ENCODE measurements around the gene ARHGDIG. TPM values are rescaled to one million over a fixed set of nuclear protein-coding genes. Genes with fewer than 3 reads are reported as not detected.
"Not testable (repeated sequence)": the region's sequence is repeated elsewhere in the genome, so short reads cannot be mapped to it uniquely, and the experiment has no call there.

ARHGDIG gene
- total RNA-seq, 2 donors from 2014 or later, result 1.8 to 20.0 TPM

DNA sequence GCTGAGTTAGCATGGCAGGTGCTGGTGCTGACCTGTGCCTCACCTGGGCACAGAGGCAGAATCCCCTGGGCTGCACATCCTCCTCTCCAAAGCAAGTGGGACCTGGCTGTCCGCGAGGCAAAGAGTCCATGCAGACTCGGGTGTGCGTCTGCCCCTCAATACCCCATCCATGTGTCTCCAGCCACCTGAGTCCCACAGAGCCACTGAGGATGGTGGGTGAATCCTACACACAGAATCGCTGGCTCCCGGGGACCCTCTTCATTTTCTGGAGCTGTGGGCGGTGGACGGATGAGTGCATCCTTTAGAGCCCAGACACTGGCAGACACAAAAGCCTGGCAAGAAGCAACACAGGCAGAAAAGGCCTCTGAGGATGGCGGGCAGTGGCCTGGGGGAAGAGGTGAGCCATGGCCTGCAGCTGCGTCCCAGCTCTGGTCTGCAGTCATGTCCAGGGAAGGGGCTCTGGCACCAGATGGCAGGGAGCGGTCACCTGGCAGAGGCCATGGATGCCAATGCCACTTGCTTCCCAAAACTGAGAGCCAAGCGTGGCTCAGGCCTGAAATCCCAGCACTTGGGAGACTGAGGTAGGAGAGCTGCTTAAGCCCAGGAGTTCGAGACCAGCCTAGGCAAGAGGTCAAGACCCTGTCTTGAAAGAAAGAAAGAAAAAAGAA is 42.2 kb downstream of the ARHGDIG start:
- H3K9ac ChIP-seq (ENCODE audit: low read depth in 2 of 2, low read length in 2 of 2), result no peak overlapping the region

DNA sequence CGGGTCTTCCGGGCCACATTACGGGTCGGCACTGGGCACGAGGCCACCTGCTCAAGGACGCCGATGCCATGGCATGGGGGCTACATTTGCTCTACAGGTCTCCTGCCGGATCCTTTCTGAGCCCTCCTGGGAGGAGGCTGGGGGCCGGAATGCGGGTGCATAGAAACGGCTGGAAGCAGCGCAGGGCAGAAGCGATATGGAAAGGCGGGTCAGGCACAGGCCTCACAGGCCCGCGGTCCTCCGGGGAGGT is 43.7 kb downstream of the ARHGDIG start:
- no peak for DNase-seq
- intact Hi-C loops (cut with DNase I), result no loop called here
- TF ChIP-seq, protein P1, sequence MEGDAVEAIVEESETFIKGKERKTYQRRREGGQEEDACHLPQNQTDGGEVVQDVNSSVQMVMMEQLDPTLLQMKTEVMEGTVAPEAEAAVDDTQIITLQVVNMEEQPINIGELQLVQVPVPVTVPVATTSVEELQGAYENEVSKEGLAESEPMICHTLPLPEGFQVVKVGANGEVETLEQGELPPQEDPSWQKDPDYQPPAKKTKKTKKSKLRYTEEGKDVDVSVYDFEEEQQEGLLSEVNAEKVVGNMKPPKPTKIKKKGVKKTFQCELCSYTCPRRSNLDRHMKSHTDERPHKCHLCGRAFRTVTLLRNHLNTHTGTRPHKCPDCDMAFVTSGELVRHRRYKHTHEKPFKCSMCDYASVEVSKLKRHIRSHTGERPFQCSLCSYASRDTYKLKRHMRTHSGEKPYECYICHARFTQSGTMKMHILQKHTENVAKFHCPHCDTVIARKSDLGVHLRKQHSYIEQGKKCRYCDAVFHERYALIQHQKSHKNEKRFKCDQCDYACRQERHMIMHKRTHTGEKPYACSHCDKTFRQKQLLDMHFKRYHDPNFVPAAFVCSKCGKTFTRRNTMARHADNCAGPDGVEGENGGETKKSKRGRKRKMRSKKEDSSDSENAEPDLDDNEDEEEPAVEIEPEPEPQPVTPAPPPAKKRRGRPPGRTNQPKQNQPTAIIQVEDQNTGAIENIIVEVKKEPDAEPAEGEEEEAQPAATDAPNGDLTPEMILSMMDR (IDR thresholded peaks at IDR 0.05), result no peak
- Histone ChIP-seq H3K4me1 (peaks cover 28% of the 10 kb centered on the region), H3K9ac (ENCODE audit: low read depth in 2 of 2, low read length in 2 of 2) (no peak overlapping the region), H3K9me3 (no peaks in the 10 kb centered on the region), H3K27ac (peak overlapping the region; percentile 88), H3K36me3 (no peaks in the 10 kb centered on the region), H3K4me3 (no peak overlapping the region), H3K27me3 (no peaks in the 10 kb centered on the region)

More for the DNA sequence above, 42.2 kb downstream of the ARHGDIG start:
- no peak overlapping the region for H3K27ac ChIP-seq
- H3K36me3 ChIP-seq, result no peaks in the 10 kb centered on the region
- TF ChIP-seq, protein P1 (IDR thresholded peaks at IDR 0.05), result no peak
- intact Hi-C loops (cut with DNase I), result no loop called here
- no peak overlapping the region for H3K4me3 ChIP-seq
- no peaks in the 10 kb centered on the region for H3K27me3 ChIP-seq
- H3K9me3 ChIP-seq, result no peaks in the 10 kb centered on the region
- peaks cover 15% of the 10 kb centered on the region for H3K4me1 ChIP-seq
- no peak for DNase-seq

DNA sequence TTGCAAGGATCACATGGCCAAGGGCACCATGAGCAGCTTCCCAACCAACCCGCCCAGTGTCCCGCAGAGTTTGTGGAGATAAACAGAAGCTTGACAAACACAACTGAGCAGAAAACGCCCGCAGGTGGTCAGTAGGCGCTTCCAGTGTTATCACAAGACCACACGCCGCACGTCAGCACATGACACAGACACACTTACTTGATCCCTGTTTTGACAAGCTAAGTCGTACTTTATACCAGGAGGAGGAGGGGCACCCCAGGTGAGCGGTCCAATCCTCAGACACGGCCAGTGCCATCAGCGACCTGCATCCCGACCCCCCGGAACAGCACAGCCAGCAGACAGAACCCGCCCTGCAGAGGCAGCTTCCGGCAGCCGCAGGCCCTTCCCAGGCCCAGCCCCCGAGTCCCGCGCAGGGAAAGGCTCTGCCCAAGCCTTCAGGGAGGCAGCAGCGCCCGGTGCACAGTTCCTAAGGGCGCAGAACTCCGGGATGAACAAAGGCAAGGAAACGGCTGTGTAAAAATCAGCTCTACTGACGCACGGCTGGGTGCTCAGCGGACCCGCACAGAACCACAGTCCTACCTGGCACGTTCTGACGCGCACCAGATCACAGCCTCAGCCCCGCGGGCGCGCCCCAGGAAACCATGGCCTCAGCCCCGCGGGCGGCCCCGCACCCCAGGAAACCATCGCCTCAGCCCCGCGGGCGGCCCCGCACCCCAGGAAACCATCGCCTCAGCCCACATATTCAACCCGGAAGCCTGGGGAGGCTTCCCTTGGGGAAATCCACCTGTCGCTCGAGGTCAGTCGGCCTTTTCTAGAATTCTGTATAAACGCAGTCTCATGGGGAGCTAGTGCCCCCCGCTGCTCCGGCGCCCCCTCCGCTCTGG is 44.3 kb downstream of the ARHGDIG start:
- Histone ChIP-seq H3K4me3 (peak overlapping the region; percentile 18), H3K36me3 (no peaks in the 10 kb centered on the region), H3K27ac (peak overlapping the region; percentile 88), H3K9me3 (no peaks in the 10 kb centered on the region), H3K9ac (ENCODE audit: low read depth in 2 of 2, low read length in 2 of 2) (peak overlapping the region; percentile 30 to 70), H3K4me1 (peaks cover 28% of the 10 kb centered on the region), H3K27me3 (no peaks in the 10 kb centered on the region)
- intact Hi-C loops (cut with DNase I), result no loop called here
- DNase-seq, result peak; percentile 40
- TF ChIP-seq, protein P1 (IDR thresholded peaks at IDR 0.05), result no peak

DNA sequence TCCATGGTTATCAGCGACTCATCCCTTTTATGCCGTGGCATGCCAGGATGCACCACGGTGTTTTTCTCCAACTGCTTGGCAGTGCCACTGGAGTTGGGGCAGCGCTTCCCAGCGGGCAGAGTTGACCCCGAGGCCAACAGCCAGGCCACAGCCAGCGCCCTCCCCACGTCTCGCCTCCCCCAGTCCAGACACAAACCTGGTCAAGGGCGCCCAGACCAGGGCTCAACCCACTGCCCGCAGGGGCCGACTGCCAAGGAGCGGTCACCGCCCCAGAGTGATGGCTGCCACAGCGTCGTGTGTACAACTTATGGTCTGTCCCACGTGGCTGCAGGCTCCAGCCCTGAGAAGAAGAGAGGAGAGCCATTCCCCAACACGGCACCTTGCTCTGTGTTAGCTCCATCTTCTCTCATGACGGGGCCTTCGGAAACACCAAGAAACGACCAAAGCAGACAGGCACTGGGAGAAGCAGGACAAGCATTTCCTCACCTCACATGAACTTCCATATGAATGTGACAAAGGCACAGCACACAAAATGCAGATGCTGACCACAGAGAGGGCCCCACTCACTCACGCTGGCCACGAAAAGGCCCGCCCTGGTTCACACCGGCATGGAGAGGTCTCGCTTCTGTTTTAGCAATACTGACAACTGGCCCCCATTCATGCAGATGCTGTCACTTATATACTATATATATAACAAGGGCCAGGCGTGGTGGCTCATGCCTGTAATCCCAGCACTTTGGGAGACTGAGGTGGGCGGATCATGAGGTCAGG is 45.2 kb downstream of the ARHGDIG start:
- H3K4me1 ChIP-seq, result peaks cover 28% of the 10 kb centered on the region
- TF ChIP-seq, protein P1 (IDR thresholded peaks at IDR 0.05), result no peak
- no peaks in the 10 kb centered on the region for H3K9me3 ChIP-seq
- intact Hi-C loops (cut with DNase I), result no loop called here
- H3K36me3 ChIP-seq, result no peaks in the 10 kb centered on the region
- peak overlapping the region; percentile 88 for H3K27ac ChIP-seq
- no peaks in the 10 kb centered on the region for H3K27me3 ChIP-seq
- no peak overlapping the region for H3K4me3 ChIP-seq
- peak overlapping the region; percentile 30 to 38 for H3K9ac ChIP-seq (ENCODE audit: low read depth in 2 of 2, low read length in 2 of 2)
- DNase-seq, result no peak

DNA sequence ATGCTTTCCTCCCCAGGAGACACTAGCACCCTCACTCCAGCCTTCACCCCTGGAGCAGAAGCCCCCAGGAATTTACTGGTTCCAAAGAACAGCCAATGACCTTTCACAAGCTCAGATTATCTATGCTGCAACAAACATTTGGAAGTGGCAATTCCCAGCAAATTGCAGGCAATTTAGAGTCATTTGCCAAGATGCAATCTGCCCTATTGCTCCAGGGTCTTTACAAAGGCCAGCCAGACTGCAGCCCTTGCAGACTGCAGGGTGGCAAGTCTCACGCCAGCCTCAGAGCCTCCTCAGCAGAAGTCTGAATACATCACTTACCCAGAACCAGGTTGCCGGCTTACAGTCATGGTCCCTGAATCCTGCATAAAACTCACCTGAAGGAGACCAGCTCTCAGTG is 50.4 kb downstream of the ARHGDIG start:
- intact Hi-C loops (cut with DNase I), result no loop called here
- Histone ChIP-seq H3K27ac (no peak overlapping the region), H3K9me3 (no peaks in the 10 kb centered on the region), H3K4me1 (peaks cover 32% of the 10 kb centered on the region), H3K36me3 (no peaks in the 10 kb centered on the region), H3K27me3 (no peaks in the 10 kb centered on the region), H3K4me3 (no peak overlapping the region), H3K9ac (ENCODE audit: low read depth in 2 of 2, low read length in 2 of 2) (peak overlapping the region in 1 of 2 donors; percentile 51)
- no peak for DNase-seq
- TF ChIP-seq, protein P1 (IDR thresholded peaks at IDR 0.05), result no peak

DNA sequence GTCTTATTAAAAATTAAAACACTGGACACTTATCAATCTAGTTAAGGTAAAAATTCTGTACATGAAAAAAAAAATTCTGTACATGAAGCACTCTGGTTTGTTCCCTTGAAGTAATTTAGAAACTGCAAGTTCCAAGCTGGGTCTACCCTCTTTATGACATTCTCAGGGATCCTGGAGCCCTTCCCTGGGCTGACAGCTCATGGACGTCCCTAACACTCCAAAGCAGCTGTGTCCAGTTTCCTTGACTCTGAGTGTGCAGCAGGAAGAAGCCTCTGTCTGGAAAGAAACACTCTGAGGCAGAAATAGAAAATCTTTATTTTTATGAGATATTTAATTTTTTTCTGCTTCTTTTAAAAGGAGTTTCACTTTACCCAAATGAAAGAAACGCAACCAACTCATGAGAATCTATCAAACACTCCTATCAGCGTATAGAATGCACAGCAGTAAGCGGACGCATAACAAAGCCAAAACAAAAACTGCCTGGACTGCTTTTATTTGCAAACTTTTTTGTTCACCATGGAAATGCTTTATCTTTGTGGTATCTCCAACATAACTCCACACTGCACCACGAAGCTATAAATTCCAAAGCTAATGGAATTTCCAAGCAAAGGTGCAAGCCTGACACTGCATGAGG is 50.9 kb downstream of the ARHGDIG start:
- DNase-seq; H3K36me3 ChIP-seq; intact Hi-C loops (cut with DNase I); H3K27me3 ChIP-seq; H3K9ac ChIP-seq (ENCODE audit: low read depth in 2 of 2, low read length in 2 of 2); H3K27ac ChIP-seq; H3K4me3 ChIP-seq; H3K9me3 ChIP-seq: not testable (repeated sequence)
- H3K4me1 ChIP-seq, result peaks cover 28% of the 10 kb centered on the region

Data from colonic mucosa (tissue), 4 donors.